Tibial nerve (tissue), 3 donors: ENCODE data around the gene PPP1R1B.

Experiments
- POLR2A ChIP-seq, 2 donors: fragments of 450-650 bp; IDR thresholded peaks; one replicate each; pipeline ENCODE4 v1.6.1; 2017; ENCODE audit warnings: antibody characterized with exemption in 2 of 2, mild to moderate bottlenecking in 2 of 2, moderate library complexity in 2 of 2
- TF ChIP-seq, protein P1 (sequence below), 5 experiments: fragments of 200-600 bp in 3 of 5; fragments of 450-650 bp in 2 of 5; sonication (generic) in 3 of 5; IDR thresholded peaks; one replicate each; pipeline ENCODE4 v1.5.1; 2016 to 2019; ENCODE audit warnings: antibody characterized with exemption in 5 of 5, mild to moderate bottlenecking in 3 of 5, moderate library complexity in 2 of 5

DNA sequence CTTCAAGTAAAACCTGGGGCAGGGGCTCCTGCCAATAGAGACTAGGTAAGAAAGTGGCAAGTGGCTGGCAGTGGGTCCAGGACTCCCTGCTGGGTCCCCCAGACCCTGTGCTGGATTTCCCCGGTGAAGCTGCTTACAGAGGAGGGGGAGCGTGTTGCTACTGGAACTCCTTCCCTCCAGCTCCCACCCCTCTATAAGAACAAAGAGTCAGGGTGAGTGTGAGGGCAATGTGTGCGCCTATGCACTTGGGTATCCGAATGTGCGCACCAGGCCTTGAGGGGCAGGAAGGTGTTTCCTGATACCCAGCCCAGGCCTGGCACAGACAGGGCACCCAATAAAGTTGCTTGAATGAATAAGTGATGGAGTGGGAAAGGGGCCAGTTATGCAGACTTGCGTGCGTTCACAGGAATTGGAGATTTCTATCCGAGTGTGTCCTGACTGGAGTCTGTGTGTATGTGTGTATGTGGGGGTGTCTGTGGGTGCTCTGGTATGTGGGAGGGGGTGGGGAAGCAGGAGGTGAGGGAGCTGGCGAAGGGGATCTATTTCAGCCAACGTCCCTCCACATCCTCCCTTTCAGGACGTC, 30.7 kb upstream of the PPP1R1B start:
- TF ChIP-seq, protein P1, sequence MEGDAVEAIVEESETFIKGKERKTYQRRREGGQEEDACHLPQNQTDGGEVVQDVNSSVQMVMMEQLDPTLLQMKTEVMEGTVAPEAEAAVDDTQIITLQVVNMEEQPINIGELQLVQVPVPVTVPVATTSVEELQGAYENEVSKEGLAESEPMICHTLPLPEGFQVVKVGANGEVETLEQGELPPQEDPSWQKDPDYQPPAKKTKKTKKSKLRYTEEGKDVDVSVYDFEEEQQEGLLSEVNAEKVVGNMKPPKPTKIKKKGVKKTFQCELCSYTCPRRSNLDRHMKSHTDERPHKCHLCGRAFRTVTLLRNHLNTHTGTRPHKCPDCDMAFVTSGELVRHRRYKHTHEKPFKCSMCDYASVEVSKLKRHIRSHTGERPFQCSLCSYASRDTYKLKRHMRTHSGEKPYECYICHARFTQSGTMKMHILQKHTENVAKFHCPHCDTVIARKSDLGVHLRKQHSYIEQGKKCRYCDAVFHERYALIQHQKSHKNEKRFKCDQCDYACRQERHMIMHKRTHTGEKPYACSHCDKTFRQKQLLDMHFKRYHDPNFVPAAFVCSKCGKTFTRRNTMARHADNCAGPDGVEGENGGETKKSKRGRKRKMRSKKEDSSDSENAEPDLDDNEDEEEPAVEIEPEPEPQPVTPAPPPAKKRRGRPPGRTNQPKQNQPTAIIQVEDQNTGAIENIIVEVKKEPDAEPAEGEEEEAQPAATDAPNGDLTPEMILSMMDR (IDR thresholded peaks at IDR 0.05): no peak
- TF ChIP-seq POLR2A (IDR thresholded peaks at IDR 0.05): no peak
